Heart left ventricle (tissue), 16 donors: ENCODE results near the gene SLC6A11. TPM values are rescaled to one million over a fixed set of nuclear protein-coding genes. Genes with fewer than 3 reads are reported as not detected.

Source experiments
- ATAC-seq, 4 donors: fragments of 200-7000 bp; cut with Tn5 transposase; one replicate each; pipeline ENCODE4 v1.9.1; 2020 to 2022; ENCODE audit warnings: moderate library complexity in 4 of 4, mild to moderate bottlenecking in 3 of 4, moderate number of reproducible peaks in 1 of 4
- DNase-seq, 5 donors: peaks; one replicate each; pipeline ENCODE4 v3.0.0-alpha.2; 2020
- H3K27ac ChIP-seq, 12 donors: fragments of 200-600 bp; sonication (generic) in 4 of 12; one replicate each; pipeline versions ENCODE4 v1.5.0 to v1.8.0; 2016 to 2022; ENCODE audit warnings: mild to moderate bottlenecking in 2 of 12
- H3K27me3 ChIP-seq, 9 donors: fragments of 200-600 bp; sonication (generic) in 2 of 9; one replicate each; pipeline versions ENCODE4 v1.5.1 to v1.8.0; 2016 to 2022; ENCODE audit warnings: mild to moderate bottlenecking in 3 of 9
- H3K36me3 ChIP-seq, 9 donors: fragments of 200-600 bp; sonication (generic) in 2 of 9; one replicate each; pipeline versions ENCODE4 v1.5.0 to v1.8.0; 2018 to 2022; ENCODE audit warnings: mild to moderate bottlenecking in 2 of 9
- H3K4me1 ChIP-seq, 12 donors: fragments of 200-600 bp; sonication (generic) in 4 of 12; one replicate each; pipeline versions ENCODE4 v1.5.0 to v1.8.0; 2016 to 2022; ENCODE audit warnings: mild to moderate bottlenecking in 3 of 12
- H3K4me3 ChIP-seq, 12 donors: fragments of 200-600 bp; sonication (generic) in 4 of 12; one replicate each; pipeline versions ENCODE4 v1.5.0 to v1.8.0; 2017 to 2022; ENCODE audit warnings: mild to moderate bottlenecking in 9 of 12, moderate library complexity in 4 of 12
- H3K9me3 ChIP-seq, 12 donors: fragments of 200-600 bp; sonication (generic) in 4 of 12; one replicate each; pipeline versions ENCODE4 v1.5.0 to v1.8.0; 2016 to 2022; ENCODE audit warnings: mild to moderate bottlenecking in 1 of 12
- POLR2A ChIP-seq, 2 donors: fragments of 450-650 bp; IDR thresholded peaks; one replicate each; pipeline ENCODE4 v1.6.1; 2017; ENCODE audit warnings: antibody characterized with exemption in 2 of 2, mild to moderate bottlenecking in 2 of 2, moderate library complexity in 2 of 2
- WGBS, 4 donors: extraction: QIAGEN DNeasy Blood & Tissue Kit in 2 of 4; methylation state at CpG; one replicate each; pipeline versions ENCODE4 v1.1.5 to v1.1.7; 2013 to 2018; 5-methylcytosine and 5-hydroxymethylcytosine counted together
- intact Hi-C, 10 donors: fragments of 100-400 bp; cut with DNase I; formaldehyde crosslinking; loops; one replicate each; pipeline versions ENCODE4 v1.11.1 to v1.14.2; 2022
- polyA plus RNA-seq, 2 donors: library from polyadenylated mRNA; stranded (reverse); fragments of 200-250 nt; gene quantifications; one replicate each; pipeline ENCODE4 v1.2.3, GENCODE V29; 2013
- total RNA-seq, 9 donors: library from RNA; depleted of rRNA in 2 of 9; stranded (reverse); fragments of >200 nt in 2 of 9; fragmentation: NEBNext Ultra II Directional in 3 of 9; extraction: Animal tissue kit (Norgen Biotek cat#: 25700) in 3 of 9; gene quantifications; one replicate each; pipeline versions ENCODE4 v1.1.0 to v1.2.4, GENCODE V29; 2016 to 2023
- TF ChIP-seq, protein P1 (sequence below), 12 donors: fragments of 200-600 bp; sonication (generic) in 4 of 12; IDR thresholded peaks; one replicate each; pipeline versions ENCODE4 v1.5.0 to v1.8.0; 2018 to 2022; ENCODE audit warnings: antibody characterized with exemption in 12 of 12, mild to moderate bottlenecking in 5 of 12
- donor health status: ischemic (EF 13 %, LVEDD 7.1; RV severe dilation, severe dysfunction).
- donor health status: healthy with polysubstance abuse.
- donor health status: DM: no; HTN: yes; CAD: no.
- donor health status: DM: no; HTN: no; CAD: no.
- donor health status: ischemic (EF 25% LVEDD 6.9; RV normal size, moderate dysfunction).
- donor health status: ischemic (EF 25% LVEDD 5.7; RV mildly dilated, moderate dysfunction).
- donor health status: healthy.
- donor health status: DM: yes; HTN: yes; CAD: no.
- donor health status: ischemic (EF 35%, LVEDD 5.7; RV mildly dilated, moderate dysfunction).
- donor health status: nonischemic (EF 11% LVEDD 7.7; RV severe dilation, severe dysfunction).
- donor health status: DM: yes; HTN: yes; CAD: no.
- donor health status: PGD.
- donor health status: ischemic (EF 29% LVEDD 5.4; RV normal size, mild dysfunction).
- donor health status: nonischemic (EF 23%, LVEDD 6.1; RV moderate dilation, normal function).

SLC6A11 gene
- total and polyA plus RNA-seq, 11 donors, result not detected

DNA sequence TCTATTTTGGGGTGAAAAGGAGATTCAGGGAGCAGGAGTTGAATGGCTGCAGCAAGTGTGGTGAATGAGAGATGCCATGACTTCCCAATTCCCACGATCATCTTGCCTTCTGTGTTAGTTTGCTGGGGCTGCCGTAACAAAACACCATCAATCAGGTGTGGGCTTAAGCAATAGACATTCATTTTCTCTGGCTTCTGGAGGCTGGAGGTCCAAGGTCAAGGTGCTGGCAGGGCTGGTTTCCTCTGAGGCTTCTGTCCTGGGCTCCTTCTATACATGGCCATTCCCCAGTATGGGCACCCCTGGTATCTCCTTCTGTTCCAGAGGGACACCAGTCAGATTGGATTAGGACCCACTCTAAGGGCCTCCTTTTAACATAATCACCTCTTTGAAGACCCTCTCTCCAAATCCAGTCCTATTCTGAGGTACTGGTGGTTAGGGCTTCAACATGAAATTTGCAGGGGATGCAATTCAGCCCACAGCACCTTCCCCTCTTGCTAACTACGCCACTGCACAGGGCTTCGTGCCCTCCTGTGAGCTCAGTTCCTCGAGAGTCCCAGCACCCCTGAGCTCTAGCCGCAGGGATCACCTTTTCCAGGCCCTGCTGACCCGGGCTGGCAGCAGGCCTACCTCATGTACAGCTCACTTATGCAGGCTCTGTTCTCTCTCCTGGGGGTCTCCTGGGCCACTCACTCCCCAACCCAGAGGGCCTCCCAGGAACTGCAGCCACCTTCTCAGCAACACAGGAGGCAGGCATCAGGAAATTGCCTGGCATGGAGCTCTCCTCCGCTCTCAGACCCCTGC is 37.3 kb upstream of the SLC6A11 start:
- Histone ChIP-seq H3K4me3 (no peak overlapping the region), H3K27me3 (peaks cover 0 to 25% (median 0%) of the 10 kb centered on the region in 9 donors), H3K36me3 (no peaks in the 10 kb centered on the region), H3K4me1 (no peaks in the 10 kb centered on the region), H3K9me3 (peaks cover 0 to 2% (median 0%) of the 10 kb centered on the region in 12 donors), H3K27ac (no peak overlapping the region)
- TF ChIP-seq POLR2A (IDR thresholded peaks at IDR 0.05), result no peak
- TF ChIP-seq, protein P1, sequence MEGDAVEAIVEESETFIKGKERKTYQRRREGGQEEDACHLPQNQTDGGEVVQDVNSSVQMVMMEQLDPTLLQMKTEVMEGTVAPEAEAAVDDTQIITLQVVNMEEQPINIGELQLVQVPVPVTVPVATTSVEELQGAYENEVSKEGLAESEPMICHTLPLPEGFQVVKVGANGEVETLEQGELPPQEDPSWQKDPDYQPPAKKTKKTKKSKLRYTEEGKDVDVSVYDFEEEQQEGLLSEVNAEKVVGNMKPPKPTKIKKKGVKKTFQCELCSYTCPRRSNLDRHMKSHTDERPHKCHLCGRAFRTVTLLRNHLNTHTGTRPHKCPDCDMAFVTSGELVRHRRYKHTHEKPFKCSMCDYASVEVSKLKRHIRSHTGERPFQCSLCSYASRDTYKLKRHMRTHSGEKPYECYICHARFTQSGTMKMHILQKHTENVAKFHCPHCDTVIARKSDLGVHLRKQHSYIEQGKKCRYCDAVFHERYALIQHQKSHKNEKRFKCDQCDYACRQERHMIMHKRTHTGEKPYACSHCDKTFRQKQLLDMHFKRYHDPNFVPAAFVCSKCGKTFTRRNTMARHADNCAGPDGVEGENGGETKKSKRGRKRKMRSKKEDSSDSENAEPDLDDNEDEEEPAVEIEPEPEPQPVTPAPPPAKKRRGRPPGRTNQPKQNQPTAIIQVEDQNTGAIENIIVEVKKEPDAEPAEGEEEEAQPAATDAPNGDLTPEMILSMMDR (IDR thresholded peaks at IDR 0.05), result no peak
- DNase-seq, result no peak
- ATAC-seq, result no peak
- intact Hi-C loops, result no loop called here
- 73 to 80% (median 76%) methylated on average over 4 to 8 of the region's 8 CpGs for WGBS, 4 donors

DNA sequence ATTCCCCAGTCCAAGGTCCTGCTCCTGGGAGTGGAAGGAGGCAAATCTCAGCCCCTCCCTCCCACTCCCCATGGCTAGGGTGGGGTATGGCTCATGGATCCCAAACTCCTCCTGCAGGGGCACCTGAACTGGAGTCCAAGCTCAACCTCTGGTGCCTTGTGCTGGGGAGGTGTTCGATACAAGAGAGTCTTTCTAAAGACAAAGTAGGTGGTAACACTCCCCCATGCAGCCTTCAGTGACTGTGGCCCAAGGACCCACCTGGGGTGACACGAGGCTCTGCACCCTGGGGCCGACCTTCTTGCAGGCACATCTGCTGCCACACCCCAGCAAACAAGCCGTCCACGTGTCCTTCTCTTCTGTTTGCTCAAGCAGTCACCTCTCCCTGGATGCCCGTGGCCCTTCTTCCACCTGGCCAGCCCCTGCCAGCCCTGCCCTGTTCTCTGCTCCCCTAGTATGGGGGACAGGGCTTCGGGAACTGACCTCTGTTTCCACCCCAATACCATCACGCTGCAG is 36.7 kb upstream of the SLC6A11 start:
- 58 to 76% (median 71%) methylated on average over 6 to 8 of the region's 8 CpGs for WGBS, 4 donors
- DNase-seq, result no peak
- Histone ChIP-seq H3K9me3 (no peaks in the 10 kb centered on the region), H3K4me1 (no peaks in the 10 kb centered on the region), H3K27ac (no peak overlapping the region), H3K27me3 (peaks cover 0 to 22% (median under 1%) of the 10 kb centered on the region in 9 donors), H3K4me3 (no peak overlapping the region), H3K36me3 (no peaks in the 10 kb centered on the region)
- no peak for ATAC-seq
- intact Hi-C loops, result no loop called here
- TF ChIP-seq POLR2A (IDR thresholded peaks at IDR 0.05), result no peak
- TF ChIP-seq, protein P1 (IDR thresholded peaks at IDR 0.05), result no peak

DNA sequence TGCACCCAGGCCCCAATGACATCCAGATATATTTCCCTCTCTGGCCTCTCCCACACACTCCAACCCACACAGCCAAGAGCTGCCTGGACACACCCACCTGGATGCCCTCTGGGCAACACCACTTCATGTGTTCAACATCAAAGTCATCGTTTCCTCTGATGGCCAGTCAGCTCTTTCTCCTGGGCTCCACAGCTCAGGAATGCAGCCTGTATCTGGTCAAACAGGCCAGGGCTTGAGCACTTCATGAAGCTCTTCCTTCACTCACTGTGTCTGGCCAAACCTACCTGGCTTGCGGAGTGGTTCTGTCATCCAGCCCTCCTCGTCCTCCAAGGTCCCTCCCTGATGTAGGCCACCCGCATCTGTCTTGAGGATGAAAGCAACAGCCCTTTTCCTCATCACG is 35.8 kb upstream of the SLC6A11 start:
- intact Hi-C loops, result no loop called here
- Histone ChIP-seq H3K4me1 (no peaks in the 10 kb centered on the region), H3K36me3 (no peaks in the 10 kb centered on the region), H3K27ac (no peak overlapping the region), H3K27me3 (peaks cover 0 to 29% (median 2%) of the 10 kb centered on the region in 9 donors), H3K9me3 (no peaks in the 10 kb centered on the region), H3K4me3 (no peak overlapping the region)
- TF ChIP-seq, protein P1 (IDR thresholded peaks at IDR 0.05), result no peak
- TF ChIP-seq POLR2A (IDR thresholded peaks at IDR 0.05), result no peak
- DNase-seq (no peak), ATAC-seq (no peak)
- 73 to 83% (median 79%) methylated on average over 5 of the region's 5 CpGs for WGBS, 4 donors

DNA sequence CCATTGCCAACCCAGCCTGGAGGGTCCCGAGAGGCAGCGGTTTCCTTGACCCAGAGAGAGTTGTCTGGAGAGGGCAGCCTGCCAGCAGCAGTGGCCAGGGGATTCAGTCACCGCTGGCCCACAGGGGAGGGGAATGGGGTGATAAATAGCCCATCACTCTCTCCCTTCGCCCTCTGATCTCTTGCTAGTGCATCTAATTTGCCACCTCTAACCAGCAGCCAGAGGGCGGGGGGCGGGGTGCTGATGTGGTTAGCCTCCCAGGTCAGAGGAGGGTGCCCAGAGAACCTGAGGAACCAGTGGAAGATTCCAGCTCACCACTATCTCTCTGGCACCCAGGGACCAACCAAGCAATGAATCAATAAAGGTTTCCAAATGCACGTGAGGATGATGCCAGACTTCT is 35.1 kb upstream of the SLC6A11 start:
- no peak for ATAC-seq
- Histone ChIP-seq H3K36me3 (no peaks in the 10 kb centered on the region), H3K4me1 (no peaks in the 10 kb centered on the region), H3K9me3 (no peaks in the 10 kb centered on the region), H3K4me3 (no peak overlapping the region), H3K27me3 (peaks cover 0 to 32% (median 2%) of the 10 kb centered on the region in 9 donors), H3K27ac (no peak overlapping the region)
- TF ChIP-seq POLR2A (IDR thresholded peaks at IDR 0.05), result no peak
- TF ChIP-seq, protein P1 (IDR thresholded peaks at IDR 0.05), result no peak
- intact Hi-C loops, result no loop called here
- no peak for DNase-seq
- 76 to 84% (median 80%) methylated on average over 7 of the region's 7 CpGs for WGBS, 4 donors
